ENCODE results near the gene CLIC5.
A peak's percentile ranks its signal among the peaks of the same experiment; 100 is the strongest.

Gene CLIC5

GRCh38 chr6:46022106-46022948 is 6.7 kb upstream of the CLIC5 start:
- Histone ChIP-seq H3K79me2 (no peaks in the 10 kb centered on the region), H3K9me3 (ENCODE audit: control insufficient read depth, low read length) (no peaks in the 10 kb centered on the region), H3K27ac (no peak overlapping the region), H3K4me2 (ENCODE audit: low read length) (no peak overlapping the region), H2AFZ (no peak overlapping the region), H3K27me3 (ENCODE audit: control insufficient read depth, insufficient read depth, low read length) (no peaks in the 10 kb centered on the region), H3K36me3 (ENCODE audit: control insufficient read depth, insufficient read depth, low read length) (no peaks in the 10 kb centered on the region), H3K4me1 (no peaks in the 10 kb centered on the region), H3K4me3 (ENCODE audit: low read depth, low read length) (no peak overlapping the region), H3K9ac (no peak overlapping the region)
- no peak for TF ChIP-seq CTCF (IDR thresholded peaks at IDR 0.05)

- TF ChIP-seq CTCF (IDR thresholded peaks at IDR 0.05), result no peak
- Histone ChIP-seq H2AFZ (no peak overlapping the region), H3K36me3 (ENCODE audit: control insufficient read depth, insufficient read depth, low read length) (no peaks in the 10 kb centered on the region), H3K27ac (no peak overlapping the region), H3K9me3 (ENCODE audit: control insufficient read depth, low read length) (no peaks in the 10 kb centered on the region), H3K9ac (no peak overlapping the region), H3K4me1 (peaks cover 3% of the 10 kb centered on the region), H3K4me2 (ENCODE audit: low read length) (no peak overlapping the region), H3K79me2 (no peaks in the 10 kb centered on the region), H3K27me3 (ENCODE audit: control insufficient read depth, insufficient read depth, low read length) (no peaks in the 10 kb centered on the region), H3K4me3 (ENCODE audit: low read depth, low read length) (no peak overlapping the region)
Measured at GRCh38 chr6:46017726-46018125, 2.1 kb upstream of the CLIC5 start.

GRCh38 chr6:46016063-46016608 is 476 bp upstream of the CLIC5 start:
- Histone ChIP-seq H3K27ac (no peak overlapping the region), H3K27me3 (ENCODE audit: control insufficient read depth, insufficient read depth, low read length) (no peaks in the 10 kb centered on the region), H3K9me3 (ENCODE audit: control insufficient read depth, low read length) (no peaks in the 10 kb centered on the region), H3K4me1 (peaks cover 3% of the 10 kb centered on the region), H3K9ac (no peak overlapping the region), H2AFZ (no peak overlapping the region), H3K4me3 (ENCODE audit: low read depth, low read length) (no peak overlapping the region), H3K36me3 (ENCODE audit: control insufficient read depth, insufficient read depth, low read length) (no peaks in the 10 kb centered on the region), H3K4me2 (ENCODE audit: low read length) (peak overlapping the region; percentile 90), H3K79me2 (no peaks in the 10 kb centered on the region)
- no peak for TF ChIP-seq CTCF (IDR thresholded peaks at IDR 0.05)

GRCh38 chr6:46014511-46015118 is 1.0 kb downstream of the CLIC5 start:
- TF ChIP-seq CTCF (IDR thresholded peaks at IDR 0.05), result no peak
- H3K79me2 ChIP-seq, result no peaks in the 10 kb centered on the region
- H3K4me2 ChIP-seq (ENCODE audit: low read length), result peak overlapping the region; percentile 90
- H2AFZ ChIP-seq, result peak overlapping the region; percentile 73
- H3K4me1 ChIP-seq, result peaks cover 3% of the 10 kb centered on the region
- no peak overlapping the region for H3K9ac ChIP-seq
- H3K9me3 ChIP-seq (ENCODE audit: control insufficient read depth, low read length), result no peaks in the 10 kb centered on the region
- no peaks in the 10 kb centered on the region for H3K36me3 ChIP-seq (ENCODE audit: control insufficient read depth, insufficient read depth, low read length)
- no peaks in the 10 kb centered on the region for H3K27me3 ChIP-seq (ENCODE audit: control insufficient read depth, insufficient read depth, low read length)
- peak overlapping the region; percentile 57 for H3K4me3 ChIP-seq (ENCODE audit: low read depth, low read length)
- no peak overlapping the region for H3K27ac ChIP-seq

All from parathyroid adenoma (tissue), 2 donors.